WTC11 (cell line): ENCODE measurements around the gene SMR3B.

Experiments
- CREB1 ChIP-seq: sonication (generic); formaldehyde crosslinking; IDR thresholded peaks from 2 replicates; pipeline ENCODE4 v1.8.0; 2023; ENCODE audit warnings: mild to moderate bottlenecking, missing genetic modification reagents
- CREM ChIP-seq: sonication (generic); formaldehyde crosslinking; IDR thresholded peaks from 2 replicates; pipeline ENCODE4 v1.8.1; 2022; ENCODE audit warnings: mild to moderate bottlenecking, missing genetic modification reagents, moderate library complexity
- CTCF ChIP-seq: fragments of 200-600 bp; IDR thresholded peaks from 2 replicates; pipeline ENCODE4 v1.8.0; 2022; ENCODE audit warnings: antibody characterized with exemption
- ESRRA ChIP-seq: sonication (generic); formaldehyde crosslinking; IDR thresholded peaks from 2 replicates; pipeline ENCODE4 v1.8.1; 2022; ENCODE audit warnings: mild to moderate bottlenecking, missing genetic modification reagents, borderline replicate concordance
- FOXK1 ChIP-seq: sonication (generic); formaldehyde crosslinking; IDR thresholded peaks from 2 replicates; pipeline ENCODE4 v1.8.0; 2022; ENCODE audit warnings: mild to moderate bottlenecking, moderate library complexity, missing genetic modification reagents
- MAX ChIP-seq: sonication (generic); formaldehyde crosslinking; IDR thresholded peaks from 2 replicates; pipeline ENCODE4 v1.8.0; 2022; ENCODE audit warnings: mild to moderate bottlenecking, missing genetic modification reagents
- NR1H2 ChIP-seq: sonication (generic); formaldehyde crosslinking; IDR thresholded peaks from 2 replicates; pipeline ENCODE4 v1.9.0; 2021; ENCODE audit warnings: mild to moderate bottlenecking, moderate library complexity, missing genetic modification reagents
- NR2C2 ChIP-seq: sonication (generic); formaldehyde crosslinking; IDR thresholded peaks from 2 replicates; pipeline ENCODE4 v1.8.0; 2022; ENCODE audit warnings: mild to moderate bottlenecking, missing genetic modification reagents
- SP1 ChIP-seq: sonication (generic); formaldehyde crosslinking; conservative IDR thresholded peaks from 2 replicates; pipeline ENCODE4 v1.8.1; 2022; ENCODE audit warnings: missing genetic modification reagents
- TF ChIP-seq, protein P1 (sequence below): sonication (generic); formaldehyde crosslinking; IDR thresholded peaks from 2 replicates; pipeline ENCODE4 v1.8.0; 2022; ENCODE audit warnings: missing genetic modification reagents
- TF ChIP-seq, protein P2 (sequence below): sonication (generic); formaldehyde crosslinking; IDR thresholded peaks from 2 replicates; pipeline ENCODE4 v1.8.1; 2022; ENCODE audit warnings: low read depth, mild to moderate bottlenecking, moderate library complexity, missing genetic modification reagents, borderline replicate concordance

DNA sequence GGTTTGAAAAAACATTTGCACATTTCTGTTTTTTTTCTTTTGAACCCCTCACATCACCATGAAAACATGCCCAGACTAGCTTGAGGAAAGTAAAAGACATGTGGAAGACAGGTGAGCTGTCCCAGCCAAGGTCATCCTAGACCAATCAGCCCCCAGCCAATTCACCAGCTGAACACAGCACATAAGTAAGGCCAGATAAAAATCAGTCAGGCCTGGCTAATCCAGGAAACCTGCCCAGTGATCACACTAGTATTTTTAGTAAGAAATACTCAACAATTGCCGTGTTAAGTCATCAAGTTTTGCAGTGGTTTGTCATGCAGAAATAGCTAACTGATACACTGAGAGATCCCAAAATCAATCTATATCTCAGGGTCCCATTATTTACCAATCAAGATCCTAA is 26.7 kb upstream of the SMR3B start:
- TF ChIP-seq ESRRA (CRISPR knock-in tag) (no peak), SP1 (CRISPR knock-in tag) (no peak), CTCF (no peak), NR1H2 (CRISPR knock-in tag) (no peak), FOXK1 (CRISPR knock-in tag) (no peak), CREB1 (CRISPR knock-in tag) (no peak), NR2C2 (CRISPR knock-in tag) (no peak), MAX (no peak), CREM (CRISPR knock-in tag) (no peak)
- TF ChIP-seq, protein P1, sequence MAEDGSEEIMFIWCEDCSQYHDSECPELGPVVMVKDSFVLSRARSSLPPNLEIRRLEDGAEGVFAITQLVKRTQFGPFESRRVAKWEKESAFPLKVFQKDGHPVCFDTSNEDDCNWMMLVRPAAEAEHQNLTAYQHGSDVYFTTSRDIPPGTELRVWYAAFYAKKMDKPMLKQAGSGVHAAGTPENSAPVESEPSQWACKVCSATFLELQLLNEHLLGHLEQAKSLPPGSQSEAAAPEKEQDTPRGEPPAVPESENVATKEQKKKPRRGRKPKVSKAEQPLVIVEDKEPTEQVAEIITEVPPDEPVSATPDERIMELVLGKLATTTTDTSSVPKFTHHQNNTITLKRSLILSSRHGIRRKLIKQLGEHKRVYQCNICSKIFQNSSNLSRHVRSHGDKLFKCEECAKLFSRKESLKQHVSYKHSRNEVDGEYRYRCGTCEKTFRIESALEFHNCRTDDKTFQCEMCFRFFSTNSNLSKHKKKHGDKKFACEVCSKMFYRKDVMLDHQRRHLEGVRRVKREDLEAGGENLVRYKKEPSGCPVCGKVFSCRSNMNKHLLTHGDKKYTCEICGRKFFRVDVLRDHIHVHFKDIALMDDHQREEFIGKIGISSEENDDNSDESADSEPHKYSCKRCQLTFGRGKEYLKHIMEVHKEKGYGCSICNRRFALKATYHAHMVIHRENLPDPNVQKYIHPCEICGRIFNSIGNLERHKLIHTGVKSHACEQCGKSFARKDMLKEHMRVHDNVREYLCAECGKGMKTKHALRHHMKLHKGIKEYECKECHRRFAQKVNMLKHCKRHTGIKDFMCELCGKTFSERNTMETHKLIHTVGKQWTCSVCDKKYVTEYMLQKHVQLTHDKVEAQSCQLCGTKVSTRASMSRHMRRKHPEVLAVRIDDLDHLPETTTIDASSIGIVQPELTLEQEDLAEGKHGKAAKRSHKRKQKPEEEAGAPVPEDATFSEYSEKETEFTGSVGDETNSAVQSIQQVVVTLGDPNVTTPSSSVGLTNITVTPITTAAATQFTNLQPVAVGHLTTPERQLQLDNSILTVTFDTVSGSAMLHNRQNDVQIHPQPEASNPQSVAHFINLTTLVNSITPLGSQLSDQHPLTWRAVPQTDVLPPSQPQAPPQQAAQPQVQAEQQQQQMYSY (CRISPR knock-in tag): no peak
- TF ChIP-seq, protein P2, sequence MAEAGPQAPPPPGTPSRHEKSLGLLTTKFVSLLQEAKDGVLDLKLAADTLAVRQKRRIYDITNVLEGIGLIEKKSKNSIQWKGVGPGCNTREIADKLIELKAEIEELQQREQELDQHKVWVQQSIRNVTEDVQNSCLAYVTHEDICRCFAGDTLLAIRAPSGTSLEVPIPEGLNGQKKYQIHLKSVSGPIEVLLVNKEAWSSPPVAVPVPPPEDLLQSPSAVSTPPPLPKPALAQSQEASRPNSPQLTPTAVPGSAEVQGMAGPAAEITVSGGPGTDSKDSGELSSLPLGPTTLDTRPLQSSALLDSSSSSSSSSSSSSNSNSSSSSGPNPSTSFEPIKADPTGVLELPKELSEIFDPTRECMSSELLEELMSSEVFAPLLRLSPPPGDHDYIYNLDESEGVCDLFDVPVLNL (CRISPR knock-in tag): no peak
